GM18907 (cell line): ENCODE data around the gene WDR77.

Experiments used
- ATAC-seq: cut with Tn5 transposase; IDR thresholded peaks from one replicate; pipeline ENCODE4 v1.9.1; 2021; ENCODE audit warnings: mild to moderate bottlenecking, moderate library complexity; ENCODE audit not compliant: unreplicated experiment

WDR77 gene

DNA sequence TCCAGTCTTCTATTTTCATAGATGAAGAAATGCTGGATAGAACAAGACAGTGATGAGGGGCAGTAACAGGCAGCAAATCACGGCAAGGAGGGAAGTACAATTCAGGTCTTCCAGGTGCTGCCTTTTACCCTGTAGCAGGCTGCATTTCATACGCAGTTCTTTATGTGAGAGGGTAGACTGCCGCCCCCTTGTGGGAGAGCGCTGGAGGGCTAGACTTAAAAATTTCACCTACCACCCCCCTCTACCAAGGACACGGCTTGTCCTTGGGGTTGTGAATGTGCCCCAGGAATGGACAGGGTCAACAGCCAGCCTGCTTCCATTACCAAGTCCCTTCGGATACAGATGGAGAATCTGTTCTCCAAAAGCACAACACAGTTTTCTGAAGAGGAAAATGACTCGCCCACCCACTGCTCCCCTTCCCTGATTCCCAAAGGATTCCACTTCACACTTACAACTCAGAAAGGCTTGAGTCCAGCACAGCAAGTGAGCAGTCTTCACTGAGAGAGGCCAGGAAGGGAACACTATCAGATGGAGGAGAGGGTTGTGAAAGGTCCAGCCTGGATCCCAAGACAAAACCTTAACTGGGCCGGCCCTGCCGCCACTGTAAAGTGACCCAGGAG is 7.4 kb downstream of the WDR77 start:
- ATAC-seq, result no peak

DNA sequence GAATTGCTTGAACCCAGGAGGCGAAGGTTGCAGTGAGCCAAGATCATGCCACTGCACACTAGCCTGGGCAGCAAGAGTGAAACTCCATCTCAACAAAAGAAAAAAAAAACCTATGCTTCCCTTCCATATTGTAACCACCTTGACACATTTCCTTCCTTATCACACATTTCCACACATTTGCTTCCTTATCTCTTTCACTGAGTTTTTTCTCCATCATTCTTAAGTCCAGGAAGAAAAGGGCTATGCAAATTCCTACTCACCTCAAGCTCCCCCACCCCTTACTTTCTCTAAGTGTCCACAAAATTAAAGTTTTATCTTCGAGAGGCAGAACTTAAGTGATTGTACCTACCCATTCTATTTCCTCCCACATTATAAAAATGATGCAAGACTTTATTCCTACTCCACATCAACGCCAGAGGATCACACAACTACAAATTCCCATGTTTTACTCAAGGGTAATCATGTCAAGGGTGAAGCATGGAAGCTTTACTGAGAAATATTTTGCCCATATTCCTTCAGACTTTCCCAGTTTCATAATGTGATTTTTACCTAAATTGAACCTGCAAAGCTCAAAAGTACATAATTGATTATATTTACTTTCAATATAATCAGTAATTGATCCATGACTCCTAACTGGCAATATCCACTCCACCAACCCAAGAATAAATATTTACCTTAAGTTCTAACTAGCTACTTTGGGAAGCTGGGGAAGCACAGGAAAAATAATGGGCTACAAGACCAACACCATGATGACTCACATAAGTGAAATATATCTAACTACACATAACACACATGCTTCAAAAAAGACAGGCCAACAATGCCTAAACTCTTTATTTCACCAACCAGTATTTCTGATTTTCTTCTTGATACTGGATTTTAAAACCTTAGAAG is 9.3 kb downstream of the WDR77 start:
- ATAC-seq, result no peak

DNA sequence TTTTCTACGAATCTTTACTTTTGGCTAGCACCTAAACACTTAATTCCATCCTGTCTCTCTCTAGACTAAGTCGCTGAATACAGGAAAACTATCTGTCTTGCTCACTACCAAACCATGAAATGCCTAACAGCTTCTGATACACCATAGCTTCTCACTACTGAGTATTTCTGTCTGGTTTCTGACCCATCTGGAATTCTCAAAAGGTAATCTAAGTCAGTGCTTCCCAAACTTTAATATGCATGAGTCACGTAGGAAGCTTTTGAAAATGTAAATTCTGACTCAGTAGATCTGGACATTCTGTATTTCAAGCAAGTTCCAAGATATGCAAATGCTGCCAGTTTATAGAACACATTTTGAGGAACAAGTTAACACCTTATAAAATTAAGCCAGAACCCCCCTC is 12.3 kb downstream of the WDR77 start:
- no peak for ATAC-seq

DNA sequence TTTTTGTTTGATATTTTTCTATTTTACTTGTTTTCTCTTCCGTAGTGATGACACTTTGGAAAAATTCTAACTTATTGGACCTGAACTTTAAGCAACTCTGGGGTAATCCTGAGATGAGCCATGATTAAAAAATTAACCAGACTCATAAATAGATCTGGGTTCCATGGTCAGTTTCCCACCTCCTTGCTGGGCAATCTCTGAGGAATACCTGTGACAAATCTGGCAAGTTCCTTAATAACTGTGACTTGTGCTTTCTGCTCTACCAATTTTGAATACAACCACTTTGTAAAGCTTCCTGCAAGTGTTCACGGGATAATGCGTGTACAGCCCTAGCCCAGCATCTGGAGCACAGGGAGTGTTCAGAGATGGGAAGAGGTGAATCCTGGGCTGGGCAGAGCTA is 24.8 kb downstream of the WDR77 start:
- ATAC-seq, result no peak

DNA sequence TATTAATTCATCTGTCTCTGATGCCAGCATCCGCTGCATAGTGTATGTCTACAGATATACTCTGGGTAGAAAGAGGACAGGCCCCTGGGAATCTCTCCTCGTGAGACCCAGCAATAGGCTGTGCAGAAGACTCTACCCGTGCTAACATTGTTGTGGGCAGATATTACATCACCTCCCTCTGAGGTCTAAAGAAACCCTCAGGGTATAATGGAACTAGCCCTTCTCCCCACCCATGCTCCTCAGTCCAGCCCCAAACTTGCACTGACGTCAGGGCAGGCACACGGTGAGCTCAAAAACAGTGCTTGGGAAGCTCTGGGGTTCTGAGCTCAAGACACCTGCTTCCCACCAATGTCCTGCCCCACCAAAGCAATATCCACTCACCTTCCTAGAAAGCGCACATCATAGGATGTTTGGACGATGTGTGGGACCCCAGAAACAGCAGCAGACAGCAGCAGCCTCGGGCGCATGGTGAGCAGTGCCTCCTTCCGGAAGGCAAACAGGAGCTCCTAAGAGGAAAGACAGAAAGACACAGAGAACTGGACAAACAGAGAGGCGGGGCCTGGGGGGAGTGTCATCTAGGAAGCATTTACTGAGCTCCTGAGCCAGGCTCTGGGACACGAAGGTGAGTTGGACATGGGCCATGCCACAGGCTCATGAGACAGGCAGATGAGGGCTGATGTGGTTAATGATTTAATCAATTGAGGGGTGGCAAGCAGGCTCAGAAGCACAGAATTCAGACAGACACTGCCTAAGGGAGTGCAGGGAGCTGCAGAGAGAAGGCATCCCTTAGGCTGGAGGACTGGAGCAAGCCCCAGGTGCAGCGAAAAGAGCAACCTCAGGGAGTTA is 26.3 kb downstream of the WDR77 start:
- ATAC-seq, result no peak

DNA sequence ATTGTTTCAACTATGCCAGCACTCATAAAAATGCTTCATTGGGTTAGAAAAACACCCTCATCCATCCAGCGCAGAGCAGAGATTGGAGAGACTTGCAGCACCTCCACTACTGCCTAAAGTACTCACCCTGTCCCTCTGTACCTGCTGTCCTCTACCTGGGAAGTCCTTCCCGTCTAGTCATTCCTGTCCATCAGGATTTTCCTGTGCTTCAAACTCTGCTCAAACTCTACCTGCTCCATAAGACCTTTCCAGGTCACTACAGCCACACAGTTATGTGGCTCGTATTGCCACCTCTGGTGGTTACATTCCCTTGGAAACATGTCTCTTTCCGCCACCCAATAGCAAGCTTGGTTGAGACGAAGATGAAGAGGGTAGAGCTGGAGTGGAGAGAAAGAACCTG is 28.7 kb downstream of the WDR77 start:
- ATAC-seq, result no peak

DNA sequence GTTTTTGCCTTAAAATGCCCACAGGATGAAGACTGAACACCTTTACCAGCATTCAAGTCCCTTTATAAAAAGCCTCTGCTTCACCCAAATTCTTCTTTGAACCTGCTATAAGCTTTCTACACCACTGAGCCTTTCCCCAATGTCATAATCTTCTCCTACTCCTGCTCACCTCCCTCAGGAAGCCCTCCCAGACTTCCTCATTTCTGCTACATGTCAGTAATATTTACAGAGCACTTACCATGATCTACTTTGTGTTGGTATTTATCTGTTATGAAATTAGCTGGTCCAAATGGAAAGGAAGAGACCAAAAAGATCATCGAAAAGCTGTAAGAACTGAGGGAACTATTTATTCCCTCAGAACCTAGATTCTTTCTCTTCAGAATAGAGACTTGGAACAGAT is 30.0 kb downstream of the WDR77 start:
- no peak for ATAC-seq

DNA sequence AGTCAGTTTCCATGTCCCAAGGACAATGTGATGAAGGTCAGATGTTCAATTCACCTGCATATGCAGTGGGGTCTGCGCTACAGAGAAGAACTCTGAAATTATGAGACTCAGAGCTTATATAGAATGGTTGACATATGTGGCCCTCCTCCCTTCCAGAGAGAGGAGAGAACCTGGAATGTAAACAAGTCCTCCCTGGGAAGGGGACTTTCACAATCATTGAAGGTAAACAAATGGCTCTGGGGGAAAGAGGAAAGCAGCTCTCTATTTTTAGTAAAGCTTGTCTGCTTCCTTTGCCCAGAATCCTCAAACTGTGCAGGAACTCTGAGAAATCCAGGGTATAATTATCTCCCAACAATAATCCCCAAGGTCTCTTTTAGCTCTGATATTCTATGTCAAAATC is 31.3 kb downstream of the WDR77 start:
- no peak for ATAC-seq

DNA sequence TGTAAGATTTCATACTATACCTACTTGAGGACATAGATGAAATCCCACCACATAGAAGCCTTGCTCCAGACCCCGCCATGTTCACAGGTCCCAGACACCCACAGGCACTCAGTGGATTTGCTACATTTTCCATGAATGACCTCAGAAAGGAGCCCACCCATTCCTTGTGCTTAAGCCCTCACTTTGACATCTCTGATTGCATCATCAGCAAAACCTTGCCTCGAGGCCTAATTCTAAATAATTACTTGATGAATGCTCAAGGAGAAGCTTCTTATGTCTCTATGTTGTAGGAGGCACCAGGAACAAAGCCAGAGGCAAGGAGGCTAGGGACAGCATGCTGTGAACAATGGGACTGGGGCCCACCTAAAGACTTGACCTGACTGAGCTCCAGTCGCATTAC is 33.6 kb downstream of the WDR77 start:
- ATAC-seq, result no peak

DNA sequence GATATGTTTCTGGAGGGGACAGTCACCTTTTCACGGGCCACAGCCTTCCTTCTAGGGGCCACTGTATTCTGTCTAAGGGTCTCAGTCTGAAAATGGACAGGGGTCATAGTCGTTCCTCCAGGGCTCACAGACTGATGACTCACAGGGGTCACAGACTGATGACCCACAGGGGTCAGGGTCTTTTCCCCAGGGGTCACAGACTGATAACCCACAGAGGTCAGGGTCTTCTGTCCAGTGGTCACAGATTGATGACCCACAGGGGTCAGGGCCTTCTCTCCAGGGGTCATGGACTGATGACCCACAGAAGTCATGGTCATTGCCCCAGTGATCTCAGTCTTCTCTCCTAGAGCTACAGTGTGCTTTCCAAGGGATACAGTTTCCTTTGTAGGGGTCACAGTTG is 34.3 kb downstream of the WDR77 start:
- ATAC-seq, result no peak

DNA sequence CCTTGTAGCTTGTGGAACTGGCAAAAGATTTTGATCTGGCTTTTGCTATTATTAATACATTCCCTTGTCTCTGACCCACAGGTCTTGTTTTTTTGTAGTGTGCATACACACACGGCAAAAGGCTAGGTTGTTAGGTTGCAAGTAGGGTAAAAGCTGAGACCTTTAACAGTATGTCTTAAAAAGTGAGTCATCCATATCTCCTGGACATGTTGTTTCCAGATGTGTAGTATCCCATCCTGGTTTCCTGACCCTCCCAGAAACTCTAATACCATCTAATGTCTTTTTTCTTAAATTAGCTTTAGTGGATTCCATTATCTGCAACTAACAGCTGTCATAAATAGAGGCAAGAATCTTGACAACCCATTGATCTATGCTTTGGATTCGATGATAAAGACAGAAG is 36.2 kb downstream of the WDR77 start:
- ATAC-seq, result no peak

DNA sequence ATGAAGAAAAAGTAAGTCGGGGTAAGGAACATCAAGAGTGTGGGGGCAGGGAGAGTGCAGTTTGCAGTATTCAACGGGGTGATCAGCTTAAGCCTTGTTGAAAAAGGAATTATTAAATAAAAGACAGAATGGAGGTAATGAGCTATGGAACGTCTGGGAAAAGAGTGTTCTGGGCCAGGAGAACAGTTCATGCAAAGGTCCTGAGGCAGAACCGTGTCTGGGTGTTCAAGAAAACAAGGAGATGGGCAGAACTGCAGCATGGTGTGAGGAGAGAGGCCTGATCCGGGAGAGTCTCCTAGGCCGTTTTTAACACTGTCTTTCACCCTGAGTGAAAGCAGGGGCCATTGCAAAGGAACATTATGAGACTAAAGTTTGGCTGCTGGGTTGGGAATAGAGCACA is 41.8 kb downstream of the WDR77 start:
- ATAC-seq, result no peak

DNA sequence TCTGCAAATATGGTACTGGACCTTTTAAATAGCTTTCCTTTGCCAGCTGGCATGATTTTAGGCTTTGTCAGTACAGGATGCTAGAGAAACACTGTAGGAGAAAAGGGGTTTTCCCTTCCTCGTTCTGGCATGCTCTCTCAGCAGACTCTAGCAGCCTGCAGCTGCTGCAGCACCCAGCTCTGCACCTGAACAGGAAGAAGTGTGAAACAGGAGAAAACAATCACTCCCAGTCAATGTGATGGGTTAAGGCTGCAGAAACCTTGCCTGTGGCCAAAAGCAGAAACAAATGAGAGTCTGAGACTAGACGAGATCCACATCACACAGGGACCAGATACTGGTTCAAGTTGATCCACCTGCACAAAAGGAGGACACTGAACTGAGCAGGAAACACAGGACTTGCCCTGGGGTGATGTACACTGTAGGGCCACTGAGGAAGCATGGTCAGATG is 42.7 kb downstream of the WDR77 start:
- ATAC-seq, result peak; percentile 93

DNA sequence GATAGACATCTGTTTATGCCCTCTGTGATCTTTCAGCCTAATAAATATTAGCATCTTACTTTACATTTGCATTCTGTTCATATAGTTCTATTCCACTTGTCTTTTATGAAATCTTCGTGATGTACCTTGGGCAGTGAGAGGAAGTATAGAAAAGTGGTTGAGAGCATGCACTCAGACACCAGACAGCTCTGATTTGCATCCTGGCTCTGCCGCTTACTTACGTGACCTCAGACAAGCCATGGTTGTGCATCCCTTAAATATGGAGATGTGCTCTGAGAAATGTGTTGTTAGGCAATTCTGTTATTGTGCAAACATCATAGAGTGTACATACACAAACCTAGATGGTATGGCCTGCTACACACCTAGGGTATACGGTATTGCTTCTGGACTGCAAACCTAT is 44.5 kb downstream of the WDR77 start:
- ATAC-seq, result no peak

DNA sequence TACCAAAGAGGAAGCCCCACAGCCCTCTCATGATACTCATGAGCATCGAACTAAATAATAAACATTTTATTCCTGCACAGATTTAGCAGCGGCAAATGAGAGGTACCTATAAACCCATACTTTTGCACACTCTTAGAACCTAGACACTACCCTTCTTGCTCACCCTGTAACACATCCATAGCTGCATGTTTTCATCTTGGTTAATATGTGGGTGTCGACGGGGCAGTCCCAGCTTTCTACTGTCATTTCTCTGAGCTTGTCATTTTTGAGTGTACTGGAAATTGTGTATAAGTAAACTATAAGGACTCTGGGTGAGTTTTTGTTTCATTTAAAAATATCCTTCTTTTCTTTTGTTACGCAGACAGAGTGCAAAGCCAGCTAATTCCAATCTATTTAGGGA is 47.0 kb downstream of the WDR77 start:
- no peak for ATAC-seq

DNA sequence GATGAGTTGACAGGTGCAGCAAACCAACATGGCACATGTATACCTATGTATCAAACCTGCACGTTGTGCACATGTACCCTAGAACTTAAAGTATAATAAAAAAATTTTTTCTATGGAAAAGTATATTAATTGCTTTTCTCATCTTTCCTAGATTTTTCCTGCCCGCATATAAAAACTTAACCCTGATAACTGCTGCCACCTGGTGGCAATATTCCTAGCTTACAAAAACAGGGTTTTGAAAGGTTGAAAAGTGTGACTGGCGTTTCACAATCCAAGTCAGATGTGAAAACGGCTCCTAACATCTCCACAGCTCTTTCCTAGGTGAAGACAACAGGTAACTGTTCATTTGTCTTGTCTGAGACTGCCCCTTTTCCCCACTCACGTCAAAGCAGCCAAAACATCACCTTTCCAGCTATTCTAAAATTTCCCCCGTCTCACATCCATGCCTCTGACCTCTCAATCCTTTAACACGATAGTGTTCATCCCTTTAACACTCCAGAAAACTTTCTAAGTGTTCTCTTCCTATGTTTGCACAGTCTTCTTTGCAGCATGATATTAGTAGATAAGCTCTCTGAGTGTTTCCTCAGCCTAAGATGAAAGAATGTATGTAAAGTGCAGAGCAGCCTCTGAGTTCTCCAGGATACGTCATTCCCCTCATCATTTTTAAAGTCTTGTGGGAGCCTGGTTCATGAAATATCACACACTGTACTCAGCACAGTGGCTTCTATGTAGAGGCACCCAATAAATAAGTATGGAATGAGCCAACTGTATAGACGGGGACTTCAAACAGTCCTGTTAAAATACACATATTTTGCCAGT is 49.1 kb downstream of the WDR77 start:
- ATAC-seq, result no peak

DNA sequence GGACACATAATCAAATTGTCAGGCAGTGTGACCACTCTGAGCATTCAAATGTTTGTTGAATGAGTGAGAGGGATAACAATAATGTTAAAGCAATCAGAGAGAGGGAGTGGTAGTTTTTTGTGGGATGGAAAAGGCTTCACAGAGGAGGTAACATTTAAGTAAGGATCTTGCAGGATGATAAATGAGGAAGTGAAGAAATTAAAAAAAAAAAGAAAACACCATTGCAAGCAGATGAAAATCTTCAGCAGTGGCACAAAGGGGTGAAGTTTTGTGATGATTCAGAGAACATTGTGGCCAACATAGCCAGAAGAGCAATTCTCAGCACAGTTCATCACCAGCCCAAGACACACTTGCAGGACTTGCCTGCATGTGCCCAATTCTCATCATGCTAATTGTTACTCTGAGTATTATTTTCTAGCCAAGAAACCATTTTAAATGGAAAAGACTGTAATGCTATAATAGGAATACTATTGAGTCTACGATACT is 56.6 kb downstream of the WDR77 start:
- ATAC-seq, result no peak

DNA sequence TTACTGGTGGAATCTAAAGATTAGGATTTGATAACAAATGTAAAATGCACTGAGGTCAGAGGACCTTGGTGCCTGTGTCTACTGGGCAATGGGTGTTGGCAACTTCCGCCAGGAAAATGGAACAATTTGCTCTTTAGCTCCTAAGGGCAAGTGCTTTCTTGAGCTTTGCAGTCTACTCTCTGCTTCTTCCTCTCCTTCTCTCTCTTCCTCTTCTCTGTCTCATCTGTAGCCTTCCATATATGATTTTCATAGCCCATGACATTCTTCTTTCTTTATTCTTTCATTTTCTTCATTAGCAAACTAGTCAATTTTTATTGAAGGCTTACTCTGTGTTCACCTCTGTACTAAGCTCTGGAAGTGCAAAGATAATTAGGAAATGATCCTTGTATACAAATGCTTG is 57.0 kb downstream of the WDR77 start:
- ATAC-seq, result no peak
